ENCODE data around the gene ZNF425.

DNA sequence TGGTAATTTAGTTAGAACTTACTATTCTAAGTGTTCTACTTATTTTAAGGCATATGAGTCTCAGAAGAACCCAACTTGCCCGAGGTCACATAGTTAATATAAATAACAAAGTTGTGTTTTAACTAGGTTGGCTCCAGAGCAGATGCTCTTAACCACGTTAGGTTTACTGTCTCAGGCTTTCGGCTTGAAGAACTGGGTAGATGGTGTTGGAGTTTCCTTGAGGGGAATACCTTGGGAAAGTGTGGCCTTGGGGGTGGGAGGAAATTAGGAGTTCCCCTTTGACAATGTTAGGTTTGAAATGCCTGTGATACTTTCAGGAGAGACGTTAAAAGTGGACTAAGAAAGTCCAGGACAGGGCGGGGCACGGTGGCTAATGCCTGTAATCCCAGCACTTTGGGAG, 30.8 kb upstream of the ZNF425 start:
- TF ChIP-seq, protein P1, sequence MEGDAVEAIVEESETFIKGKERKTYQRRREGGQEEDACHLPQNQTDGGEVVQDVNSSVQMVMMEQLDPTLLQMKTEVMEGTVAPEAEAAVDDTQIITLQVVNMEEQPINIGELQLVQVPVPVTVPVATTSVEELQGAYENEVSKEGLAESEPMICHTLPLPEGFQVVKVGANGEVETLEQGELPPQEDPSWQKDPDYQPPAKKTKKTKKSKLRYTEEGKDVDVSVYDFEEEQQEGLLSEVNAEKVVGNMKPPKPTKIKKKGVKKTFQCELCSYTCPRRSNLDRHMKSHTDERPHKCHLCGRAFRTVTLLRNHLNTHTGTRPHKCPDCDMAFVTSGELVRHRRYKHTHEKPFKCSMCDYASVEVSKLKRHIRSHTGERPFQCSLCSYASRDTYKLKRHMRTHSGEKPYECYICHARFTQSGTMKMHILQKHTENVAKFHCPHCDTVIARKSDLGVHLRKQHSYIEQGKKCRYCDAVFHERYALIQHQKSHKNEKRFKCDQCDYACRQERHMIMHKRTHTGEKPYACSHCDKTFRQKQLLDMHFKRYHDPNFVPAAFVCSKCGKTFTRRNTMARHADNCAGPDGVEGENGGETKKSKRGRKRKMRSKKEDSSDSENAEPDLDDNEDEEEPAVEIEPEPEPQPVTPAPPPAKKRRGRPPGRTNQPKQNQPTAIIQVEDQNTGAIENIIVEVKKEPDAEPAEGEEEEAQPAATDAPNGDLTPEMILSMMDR (IDR thresholded peaks at IDR 0.05): no peak
- no peak for TF ChIP-seq POLR2A (IDR thresholded peaks at IDR 0.05)
